GM19324 (cell line): ENCODE data around the gene SRGN.
A peak's percentile ranks its signal among the peaks of the same experiment; 100 is the strongest.

Experiments used
- ATAC-seq: cut with Tn5 transposase; IDR thresholded peaks from one replicate; pipeline ENCODE4 v1.9.1; 2021; ENCODE audit warnings: mild to moderate bottlenecking, moderate library complexity; ENCODE audit not compliant: unreplicated experiment, low FRiP score

SRGN gene

DNA sequence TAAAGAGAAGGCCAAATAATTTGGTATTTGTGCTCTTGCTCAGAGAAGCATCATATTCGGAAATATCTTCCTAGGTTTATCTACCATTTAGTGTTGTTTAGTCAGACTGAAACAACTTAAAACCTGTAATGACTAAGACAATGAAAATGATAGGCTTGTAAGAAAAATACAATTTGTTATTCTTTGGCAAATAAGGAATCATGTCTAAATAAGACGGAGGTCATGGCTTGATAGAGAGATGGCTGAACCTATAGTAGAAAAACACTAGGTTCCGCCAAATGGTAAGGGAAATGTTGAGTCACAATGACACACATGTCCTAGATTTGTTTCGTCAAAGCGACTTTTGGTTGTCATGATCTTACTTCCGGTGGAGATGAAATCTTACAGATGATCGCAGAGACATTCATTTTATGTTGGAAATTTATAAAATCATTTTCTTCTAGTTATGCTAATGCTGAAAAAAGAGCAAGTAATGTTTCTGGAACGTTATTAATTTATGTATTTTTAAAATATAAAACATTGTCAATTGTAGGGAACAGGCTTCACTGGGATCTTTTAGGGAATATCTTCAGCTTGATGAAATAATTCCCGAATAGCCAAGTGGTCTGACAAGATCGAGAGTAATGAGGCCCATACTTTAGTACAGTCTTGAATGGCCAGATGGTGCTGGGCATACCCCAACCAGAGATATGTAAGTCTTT, 1.0 kb downstream of the SRGN start:
- no peak for ATAC-seq

DNA sequence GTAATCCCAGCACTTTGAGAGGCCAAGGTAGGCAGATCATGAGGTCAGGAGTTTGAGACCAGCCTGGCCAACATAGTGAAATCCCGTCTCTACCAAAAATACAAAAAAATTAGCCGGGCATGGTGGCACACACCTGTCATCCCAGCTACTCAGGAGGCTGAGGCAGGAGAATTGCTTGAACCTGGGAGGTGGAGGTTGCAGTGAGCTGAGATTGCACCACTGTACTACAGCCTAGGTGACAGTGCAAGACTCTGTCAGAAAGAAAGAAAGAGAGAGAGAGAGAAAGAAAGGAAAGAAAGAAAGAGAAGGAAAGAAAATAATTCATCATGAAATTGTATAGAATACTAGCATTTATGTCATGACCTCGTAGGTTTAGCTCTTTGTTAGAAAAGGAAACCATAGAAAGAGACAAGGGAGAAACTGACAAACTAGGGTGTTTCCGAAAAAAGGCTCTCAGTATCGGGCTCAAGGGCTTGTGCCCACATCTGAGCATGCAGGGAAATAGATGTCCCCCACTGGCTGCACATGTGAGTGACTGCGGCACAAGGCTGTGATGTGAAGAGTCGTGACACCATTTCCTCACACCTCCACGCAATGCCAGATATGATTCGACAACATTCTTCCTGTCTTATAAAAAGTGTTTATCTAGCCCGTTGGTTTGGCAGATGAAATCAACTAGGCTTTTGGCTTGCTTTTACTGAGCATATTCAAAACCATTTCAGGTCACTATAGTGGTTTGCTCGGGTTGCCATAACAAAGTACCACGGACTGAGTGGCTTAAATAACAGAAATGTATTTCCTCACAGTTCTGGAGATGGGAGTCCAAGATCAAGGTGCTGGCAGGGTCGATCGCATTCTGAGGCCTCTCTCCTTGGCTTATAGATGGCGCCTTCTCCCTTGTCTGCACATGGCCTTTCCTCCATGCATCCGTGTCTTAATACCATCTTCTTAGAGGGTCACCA, 2.0 kb downstream of the SRGN start:
- peak; percentile 31 for ATAC-seq

DNA sequence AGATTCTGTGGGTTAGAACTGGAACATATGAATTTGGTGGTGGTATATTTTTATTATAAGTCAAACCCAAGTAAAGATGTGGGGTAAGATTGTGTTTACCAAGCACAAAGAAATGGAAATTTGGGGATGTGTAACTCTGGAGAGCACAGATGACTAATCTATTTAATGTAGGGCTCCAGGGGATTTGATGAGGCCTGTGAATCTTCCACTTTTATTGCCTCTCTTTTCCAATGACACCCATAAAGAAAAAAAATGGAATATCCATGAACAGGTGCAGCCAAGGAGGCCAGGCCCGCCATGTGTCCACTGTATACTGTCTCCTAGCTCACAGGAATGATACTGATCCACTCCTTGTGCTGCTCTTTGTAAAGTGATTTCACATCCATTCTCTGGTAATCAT, 2.8 kb downstream of the SRGN start:
- no peak for ATAC-seq

DNA sequence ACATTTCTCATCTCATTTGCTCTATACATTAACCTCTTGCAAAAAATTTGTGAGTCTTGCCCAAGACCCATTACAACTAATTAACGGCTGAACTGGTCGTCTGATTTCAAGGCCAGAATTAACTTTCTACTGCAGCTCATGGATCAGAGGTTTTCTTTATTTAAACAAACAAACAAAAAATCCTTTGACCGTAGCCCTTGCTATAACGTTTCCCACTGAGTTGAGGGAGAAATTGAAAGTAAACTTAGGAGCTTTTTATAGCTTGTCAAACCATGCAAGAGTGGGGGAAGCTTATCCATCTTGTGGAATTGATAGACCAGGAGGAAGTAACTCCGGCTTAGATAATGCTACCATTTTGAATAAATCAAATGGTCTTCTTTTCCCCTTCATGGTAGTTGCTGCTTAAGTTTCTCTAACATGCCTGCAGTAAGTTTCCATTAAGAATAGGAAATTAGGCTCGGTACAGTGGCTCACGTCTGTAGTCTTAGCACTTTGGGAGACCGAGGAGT, 3.3 kb downstream of the SRGN start:
- no peak for ATAC-seq

DNA sequence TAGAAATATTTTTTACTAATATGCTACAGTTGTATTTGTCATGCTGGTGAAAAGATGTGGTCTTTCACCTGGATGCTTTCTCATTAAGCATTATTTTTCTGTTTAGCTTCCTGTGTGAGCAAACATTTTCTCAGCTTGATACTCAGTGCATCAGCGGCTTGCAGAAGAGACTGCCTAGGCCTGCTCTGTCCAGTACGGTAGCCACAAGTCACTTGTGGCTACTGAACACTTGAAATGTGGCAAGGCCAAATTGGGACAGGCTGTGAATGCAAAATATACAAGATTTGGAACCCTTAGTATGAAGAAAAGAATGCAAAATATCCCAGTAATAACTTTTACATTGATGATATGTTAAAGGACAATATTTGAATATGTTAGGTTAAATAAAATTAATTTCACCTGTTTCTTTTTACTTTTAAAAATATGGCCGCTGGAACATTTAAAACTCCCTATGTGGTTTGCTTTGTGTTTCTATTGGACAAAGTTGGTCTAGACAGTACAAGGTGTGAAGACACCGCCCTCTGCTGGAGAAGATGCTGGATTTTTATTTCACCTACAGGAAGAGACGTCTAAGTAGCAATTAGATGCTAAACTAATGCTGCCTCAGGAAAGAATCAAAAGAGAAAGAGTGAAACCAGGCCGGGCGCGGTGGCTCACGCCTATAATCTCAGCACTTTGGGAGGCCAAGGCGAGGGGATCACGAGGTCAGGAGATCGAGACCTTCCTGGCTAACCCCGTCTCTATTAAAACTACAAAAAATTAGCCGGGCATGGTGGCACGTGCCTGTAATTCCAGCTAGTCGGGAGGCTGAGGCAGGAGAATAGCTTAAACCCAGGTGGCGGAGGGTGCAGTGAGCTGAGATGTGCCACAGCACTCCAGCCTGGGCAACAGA, 5.3 kb downstream of the SRGN start:
- no peak for ATAC-seq

DNA sequence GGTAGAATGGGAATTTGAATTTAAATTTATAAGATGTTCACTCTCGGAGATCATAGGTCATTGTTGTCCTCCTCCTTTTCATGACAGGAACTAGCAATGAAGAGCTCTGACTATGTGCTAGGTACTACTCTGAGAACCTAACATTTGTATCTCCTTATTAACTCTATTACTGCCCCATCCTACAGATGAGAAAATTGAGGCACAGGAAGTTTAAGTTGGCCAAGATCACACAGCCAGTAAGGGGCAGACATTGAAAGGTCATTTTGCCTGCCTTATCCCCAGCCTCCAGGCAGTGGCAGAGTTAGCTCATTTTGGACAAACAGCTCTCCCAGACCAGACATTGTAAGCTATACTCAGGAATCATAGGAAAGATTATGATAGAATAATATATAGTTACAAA, 6.0 kb downstream of the SRGN start:
- no peak for ATAC-seq

DNA sequence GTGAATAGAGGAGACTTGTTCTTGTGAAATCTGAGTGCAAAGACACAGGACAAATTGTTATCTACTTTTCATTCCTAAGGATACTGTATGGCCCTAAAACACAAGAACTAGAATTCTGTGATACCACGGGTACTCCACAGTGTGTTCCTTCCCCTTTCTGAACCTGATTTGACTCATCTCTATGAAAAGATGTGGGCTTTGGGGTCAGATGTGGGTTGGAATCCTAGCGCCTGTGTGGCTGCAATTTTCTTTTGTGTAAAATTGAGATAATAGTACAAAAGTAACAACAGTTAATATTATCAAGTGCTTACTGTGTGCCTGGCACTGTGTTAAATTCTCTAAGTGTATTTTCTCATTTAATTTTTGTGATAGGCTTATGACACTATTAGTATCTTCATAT, 8.1 kb downstream of the SRGN start:
- no peak for ATAC-seq

DNA sequence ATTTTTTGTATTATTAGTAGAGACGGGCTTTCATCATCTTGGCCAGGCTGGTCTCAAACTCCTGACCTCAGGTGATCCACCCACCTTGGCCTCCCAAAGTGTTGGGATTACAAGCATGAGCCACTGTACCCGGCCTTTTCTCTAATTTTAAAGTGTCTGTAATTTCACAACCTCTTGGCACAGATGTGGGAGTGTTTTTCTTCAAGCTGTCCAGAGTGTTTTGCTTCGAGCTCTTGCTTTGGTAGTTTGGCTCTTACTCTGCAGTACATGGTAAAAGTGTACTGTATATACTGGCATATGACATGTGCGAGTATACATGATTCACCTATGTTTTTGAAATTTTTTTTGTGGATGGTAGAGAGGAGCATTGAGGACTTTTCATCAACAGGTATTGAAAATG, 9.8 kb downstream of the SRGN start:
- ATAC-seq = no peak

DNA sequence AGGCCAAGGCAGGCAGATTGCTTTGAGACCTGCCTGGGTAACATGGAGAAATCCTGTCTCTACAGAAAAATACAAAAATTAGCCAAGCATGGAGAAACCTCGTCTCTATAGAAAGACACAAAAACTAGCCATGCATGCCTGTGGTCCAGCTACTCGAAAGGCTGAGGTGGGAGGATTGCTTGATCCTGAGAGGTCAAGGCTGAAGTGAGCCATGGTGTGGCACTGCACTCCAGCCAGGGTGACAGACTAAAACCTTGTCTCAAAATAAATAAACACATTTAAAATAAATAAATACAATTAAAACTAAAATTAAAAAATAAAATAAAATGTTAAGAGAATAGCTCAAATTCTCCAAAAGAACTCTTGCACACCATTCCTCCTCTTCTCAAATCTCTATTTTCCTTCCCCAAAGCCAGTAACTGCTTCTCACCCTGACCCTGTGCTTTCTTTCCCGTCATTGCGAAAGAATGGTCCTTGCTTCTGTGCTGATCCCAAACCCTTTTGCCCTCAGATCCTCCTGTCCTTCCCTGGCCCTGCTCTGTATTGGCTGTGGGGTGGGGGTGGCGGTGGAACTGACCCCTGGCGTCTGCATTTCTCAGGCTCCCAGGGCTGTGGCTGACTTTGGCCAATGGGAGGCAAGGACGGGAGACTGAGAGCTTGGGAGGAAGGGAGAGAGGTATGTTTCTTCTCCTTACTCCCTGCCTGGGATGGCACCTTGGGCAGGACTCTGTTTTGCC, 12.4 kb downstream of the SRGN start:
- no peak for ATAC-seq

DNA sequence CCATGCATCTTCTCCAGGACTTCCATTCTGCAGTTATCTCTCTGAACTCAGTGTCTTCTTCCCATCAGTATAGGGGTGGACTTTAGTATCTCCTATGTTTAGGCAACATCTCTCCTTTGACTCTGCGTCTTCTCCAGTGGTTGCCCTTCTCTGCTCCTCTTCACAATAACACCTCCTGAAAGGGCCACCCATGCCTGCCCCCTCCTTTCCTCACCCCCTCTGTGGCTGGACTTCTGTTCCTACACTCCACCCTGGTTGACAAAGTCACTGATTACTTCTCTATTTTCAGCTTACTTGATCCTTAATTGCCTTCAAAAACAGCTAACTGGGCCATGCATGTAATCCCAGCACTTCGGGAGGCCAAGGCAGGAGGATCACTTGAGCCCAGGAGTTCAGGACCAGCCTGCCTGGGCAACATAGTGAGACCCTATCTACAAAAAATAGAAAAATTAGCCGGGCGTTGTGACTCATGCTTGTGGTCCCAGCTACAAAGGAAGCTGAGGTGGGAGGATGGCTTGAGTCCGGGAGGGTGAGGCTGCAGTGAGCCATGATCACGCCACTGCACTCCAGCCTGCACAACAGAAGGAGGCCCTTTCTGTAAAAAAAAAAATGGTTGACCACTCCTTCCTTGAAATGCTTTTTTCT, 13.7 kb downstream of the SRGN start:
- ATAC-seq = no peak

DNA sequence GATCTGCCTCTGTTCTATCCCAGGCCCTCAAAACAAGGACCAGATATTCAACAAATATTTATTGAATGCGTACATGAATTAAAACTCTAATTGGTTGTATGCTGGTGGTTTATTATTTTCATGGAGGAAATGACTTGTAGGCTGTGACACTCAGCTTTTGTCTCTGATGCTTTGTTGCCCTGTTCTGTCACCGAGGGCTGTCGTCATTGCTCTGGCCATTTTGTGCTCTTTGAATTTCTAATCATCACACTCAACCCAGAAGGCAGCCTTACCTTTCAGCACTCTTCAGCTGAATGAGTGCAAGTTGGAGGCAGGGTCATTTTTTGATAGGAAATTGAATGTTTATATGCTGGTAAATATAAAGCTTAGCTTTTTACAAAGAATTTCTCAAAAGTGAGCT, 14.5 kb downstream of the SRGN start:
- no peak for ATAC-seq

DNA sequence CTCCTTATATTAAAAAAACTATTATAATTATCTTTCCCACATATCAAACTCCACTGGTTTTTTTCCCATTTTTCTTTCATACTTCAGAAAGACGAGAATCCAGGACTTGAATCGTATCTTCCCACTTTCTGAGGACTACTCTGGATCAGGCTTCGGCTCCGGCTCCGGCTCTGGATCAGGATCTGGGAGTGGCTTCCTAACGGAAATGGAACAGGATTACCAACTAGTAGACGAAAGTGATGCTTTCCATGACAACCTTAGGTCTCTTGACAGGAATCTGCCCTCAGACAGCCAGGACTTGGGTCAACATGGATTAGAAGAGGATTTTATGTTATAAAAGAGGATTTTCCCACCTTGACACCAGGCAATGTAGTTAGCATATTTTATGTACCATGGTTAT, 15.9 kb downstream of the SRGN start:
- no peak for ATAC-seq

DNA sequence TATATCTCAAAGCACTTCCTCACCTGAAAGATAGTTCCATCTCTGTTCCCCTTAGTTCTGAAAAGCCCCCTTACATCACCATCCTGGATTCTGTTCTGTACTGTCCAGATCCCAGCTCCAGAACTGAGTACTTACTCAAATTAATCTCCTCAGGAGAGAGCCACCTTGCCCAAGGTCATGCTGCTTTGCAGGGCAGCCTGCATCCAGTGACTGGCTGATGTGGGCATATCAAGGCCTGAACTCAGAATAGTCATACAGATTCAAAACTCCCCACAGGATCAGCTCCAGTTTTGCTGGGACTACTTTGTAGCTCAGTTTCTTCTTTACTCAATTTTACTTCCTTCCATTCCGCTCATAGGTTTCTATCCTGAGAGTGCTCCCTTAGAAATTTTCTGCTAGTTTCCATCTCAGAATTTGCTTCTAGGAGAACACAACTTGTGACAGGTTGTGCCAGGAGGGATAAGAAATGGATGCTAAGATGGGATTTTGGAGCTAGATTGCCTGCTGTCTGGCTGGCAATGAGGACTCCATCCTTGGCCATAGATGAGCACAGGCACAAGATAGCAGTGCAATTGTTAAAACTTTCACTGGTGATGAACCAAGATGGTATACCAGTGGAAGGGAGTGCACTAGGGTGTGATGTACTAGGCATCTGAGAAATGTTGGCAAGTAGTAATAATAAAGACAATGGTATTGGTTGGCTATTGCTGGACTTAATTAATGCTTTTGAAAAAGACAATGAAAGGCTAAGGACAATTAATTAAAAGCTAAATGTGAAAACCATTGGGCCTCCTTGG, 17.3 kb downstream of the SRGN start:
- ATAC-seq = no peak

DNA sequence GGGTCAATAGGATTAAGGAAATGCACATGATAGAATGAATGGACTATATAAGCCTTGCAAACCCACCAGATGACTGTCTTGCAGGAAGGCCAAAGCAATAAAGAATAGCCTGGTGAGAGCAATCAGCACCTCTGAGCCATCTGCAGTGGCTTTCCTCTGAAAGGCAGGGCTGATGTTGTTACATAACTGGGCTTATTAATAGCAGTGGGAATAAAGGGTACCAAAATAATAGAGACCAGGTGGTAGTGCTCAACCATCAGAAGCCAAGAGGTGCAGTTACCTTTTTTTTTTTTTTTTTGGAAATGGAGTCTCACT, 19.2 kb downstream of the SRGN start:
- ATAC-seq = no peak

DNA sequence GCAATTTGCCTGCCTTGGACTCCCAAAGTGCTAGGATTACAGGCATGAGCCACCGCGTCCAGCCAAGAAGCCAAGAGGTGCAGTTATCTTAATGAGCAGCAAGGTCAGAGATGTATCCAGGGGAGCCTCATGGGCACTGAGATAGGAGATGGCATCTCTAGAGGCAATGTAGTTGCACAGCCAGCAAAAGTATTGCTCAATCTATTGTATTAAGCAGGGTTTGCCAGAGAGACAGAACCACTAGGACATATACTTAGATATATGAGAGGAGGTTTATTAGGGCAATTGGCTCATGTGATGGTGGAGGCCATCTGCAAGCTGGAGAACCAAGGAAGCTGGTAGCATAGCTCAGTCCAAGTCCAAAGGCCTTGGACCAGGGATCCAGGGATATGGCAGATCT, 19.8 kb downstream of the SRGN start:
- ATAC-seq = no peak

DNA sequence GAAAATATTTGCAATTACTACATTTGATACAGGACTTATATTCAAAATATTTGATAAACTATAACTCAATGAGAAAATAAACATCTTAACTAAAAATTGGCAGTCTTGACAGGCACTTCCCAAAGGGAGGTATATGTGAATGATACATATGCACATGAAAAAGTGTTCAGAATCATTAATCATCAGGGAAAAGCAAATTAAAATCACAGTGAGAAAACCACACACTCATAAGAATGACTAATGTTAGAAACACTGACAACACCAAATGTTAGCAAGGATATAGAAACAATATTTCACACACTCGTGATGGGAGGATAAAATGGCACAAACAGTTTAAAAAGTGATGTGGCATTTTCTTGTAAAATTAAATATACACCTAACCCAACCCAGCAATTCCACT, 32.0 kb downstream of the SRGN start:
- ATAC-seq = no peak

DNA sequence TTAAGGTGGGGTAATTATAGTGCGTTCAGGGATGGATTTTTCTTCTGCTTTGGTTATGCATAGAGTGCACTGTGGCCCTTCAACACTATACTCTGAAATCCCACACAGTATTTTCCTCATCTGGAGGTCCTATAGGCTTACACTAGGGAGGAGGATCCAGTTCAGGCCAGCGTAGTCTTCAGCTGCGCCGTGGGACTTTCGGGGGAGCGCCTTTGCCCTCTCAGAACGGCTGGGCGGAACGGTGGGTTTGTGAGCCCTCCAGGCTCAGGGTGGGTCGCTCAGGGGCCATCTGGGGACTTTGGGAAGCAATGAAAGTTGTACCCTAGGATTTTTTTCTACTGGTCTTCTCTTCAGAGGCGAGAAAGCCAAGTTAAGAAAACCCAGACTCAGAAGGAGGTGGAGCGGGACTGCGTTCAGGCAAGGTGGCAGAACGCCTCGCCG, 35.4 kb downstream of the SRGN start:
- peak; percentile 17 for ATAC-seq

DNA sequence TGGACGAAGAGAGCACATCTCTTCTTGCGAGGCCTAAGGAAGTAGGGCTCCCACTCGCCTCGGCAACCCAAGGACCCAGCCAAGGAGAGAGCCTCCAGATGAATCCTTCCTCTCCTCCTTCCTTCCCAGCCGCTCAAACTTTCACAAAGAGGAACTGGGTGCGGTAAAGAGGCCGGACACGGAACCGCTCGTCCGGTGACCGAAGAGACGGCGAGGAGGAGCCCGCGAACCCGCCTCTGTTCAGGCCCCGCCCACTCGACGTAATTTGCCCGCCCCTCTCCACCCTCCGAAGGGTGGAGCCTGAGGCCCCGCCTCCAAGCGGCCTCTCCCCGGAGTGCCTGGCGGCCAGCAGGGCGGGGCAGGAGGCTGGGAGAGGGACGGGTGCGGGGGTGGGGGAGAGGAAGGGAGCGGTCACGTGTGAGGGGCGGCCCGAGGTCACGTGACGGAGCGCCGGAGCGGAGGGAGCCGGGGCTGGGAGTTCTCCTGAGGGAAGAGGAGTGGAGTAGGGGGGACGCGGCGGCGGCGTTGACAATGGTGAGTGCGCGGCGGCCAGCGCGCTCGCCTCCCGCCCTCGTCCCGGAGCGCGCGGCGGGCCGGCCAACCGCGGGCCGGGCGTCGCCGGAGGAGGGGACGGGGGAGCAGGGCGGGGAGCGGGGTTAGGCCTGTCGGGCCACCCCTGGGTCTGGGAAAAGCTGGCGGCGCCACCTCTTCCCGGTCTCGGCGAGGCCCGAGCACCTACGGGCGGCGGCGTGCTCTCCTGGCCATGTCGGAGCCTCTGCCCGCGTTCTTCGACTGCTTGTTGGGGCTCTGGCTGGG, 36.1 kb downstream of the SRGN start, which contains the start of gene VPS26A:
Gene VPS26A (plus strand): TSS at position 432 of the 816 bp plus-strand sequence. CDS start 100 bp downstream, at position 532.
- ATAC-seq = peak; percentile 89
